Fibroblast of skin of back (primary cell): ENCODE data around the gene GAPT.
"Not testable (repeated sequence)": the region's sequence is repeated elsewhere in the genome, so short reads cannot be mapped to it uniquely, and the experiment has no call there.

ENCODE experiments used
- DNase-seq: peaks from one replicate; pipeline ENCODE4 v3.0.0-alpha.2; 2013

GAPT gene

GRCh38 chr5:58505502-58505901, 14.3 kb downstream of the GAPT start:
- DNase-seq: no peak

DNA sequence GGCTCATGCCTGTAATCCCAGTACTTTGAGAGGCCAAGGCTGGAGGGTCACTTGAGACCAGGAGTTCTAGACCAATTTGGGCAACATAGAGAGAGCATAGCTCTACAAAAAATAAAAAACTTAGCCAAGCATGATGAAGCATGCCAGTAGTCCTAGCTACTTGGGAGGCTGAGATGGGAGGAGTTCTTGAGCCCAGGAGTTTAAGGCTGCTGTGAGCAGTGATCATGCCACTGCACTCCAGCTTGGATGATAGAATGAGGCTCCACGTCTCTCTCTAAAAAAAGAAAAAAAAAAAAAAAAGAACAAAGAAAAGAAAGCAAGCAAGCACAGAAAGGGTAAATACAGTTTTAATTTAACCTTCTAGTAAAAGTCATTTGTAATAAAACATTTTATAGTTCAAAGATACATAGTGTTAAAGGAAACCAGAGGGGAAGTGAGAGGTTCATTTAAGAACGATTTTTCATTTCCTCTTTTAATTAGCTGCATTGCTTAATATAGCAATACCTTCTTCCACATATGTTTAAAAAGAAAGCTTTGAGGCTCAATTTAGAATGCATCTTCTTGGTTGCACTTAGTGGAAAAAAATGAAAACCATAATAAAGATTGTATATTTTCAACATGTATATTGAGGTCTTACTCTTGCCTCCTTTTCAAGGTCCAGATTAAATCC, 14.9 kb downstream of the GAPT start:
- no peak for DNase-seq

DNA sequence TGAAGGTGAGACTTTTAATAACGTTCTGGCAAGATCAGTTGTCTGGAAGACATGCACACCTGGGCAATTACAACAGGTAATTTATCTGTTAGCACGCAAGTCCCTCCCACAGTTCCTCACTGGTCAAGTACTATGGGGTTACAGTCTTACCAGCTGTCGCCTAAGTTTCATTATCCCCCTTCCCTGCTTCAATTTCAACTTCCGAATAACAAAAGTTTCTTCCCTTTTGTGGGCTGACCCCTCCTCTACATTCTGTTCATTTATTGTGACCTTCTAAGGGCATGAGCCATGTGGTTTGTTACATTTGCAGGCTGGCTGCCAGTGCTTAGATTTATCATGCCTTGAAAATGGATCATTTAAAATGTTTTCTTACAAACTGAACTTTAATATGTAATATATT, 16.5 kb downstream of the GAPT start:
- no peak for DNase-seq

GRCh38 chr5:58517198-58517597, 26.0 kb downstream of the GAPT start:
- no peak for DNase-seq

- peak; percentile 65 for DNase-seq
Measured at GRCh38 chr5:58523956-58524355, 32.7 kb downstream of the GAPT start.

- DNase-seq: no peak
Measured at GRCh38 chr5:58524571-58524970, 33.3 kb downstream of the GAPT start.

DNA sequence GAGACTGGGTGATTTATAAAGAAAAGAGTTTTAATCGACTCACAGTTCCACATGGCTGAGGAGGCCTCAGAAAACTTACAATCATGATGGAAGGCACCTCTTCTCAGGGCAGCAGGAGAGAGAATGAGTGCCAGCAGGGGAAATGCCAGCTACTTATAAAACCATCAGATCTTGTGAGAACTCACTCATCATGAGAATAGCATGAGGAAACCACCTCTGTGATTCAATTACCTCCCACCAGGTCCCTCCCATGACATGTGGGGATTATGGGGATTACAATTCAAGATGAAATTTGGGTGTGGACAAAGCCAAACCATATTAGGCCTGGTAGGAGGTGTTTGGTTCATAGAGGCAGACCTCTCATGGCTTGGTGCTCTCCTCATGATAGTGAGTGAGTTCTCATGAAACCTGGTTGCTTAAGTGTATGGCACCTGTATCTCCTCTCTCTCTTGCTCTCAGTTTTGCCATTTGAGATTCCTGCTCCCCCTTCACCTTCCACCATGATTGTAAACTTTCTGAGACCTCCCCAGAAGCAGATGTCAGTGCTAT, 39.8 kb downstream of the GAPT start:
- DNase-seq: no peak

DNA sequence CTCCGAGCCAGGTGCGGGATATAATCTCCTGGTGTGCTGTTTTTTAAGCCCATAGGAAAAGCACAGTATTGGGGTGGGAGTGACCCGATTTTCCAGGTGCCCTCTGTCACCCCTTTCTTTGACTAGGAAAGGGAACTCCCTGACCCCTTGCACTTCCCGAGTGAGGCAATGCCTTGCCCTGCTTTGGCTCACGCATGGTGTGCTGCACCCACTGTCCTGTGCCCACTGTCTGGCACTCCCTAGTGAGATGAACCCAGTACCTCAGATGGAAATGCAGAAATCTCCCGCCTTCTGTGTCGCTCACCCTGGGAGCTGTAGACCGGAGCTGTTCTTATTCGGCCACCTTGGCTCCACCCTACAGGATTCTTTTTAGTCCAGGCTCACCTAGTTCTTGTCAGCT, 50.7 kb downstream of the GAPT start:
- DNase-seq: not testable (repeated sequence)

GRCh38 chr5:58542709-58543108, 51.5 kb downstream of the GAPT start:
- no peak for DNase-seq

DNA sequence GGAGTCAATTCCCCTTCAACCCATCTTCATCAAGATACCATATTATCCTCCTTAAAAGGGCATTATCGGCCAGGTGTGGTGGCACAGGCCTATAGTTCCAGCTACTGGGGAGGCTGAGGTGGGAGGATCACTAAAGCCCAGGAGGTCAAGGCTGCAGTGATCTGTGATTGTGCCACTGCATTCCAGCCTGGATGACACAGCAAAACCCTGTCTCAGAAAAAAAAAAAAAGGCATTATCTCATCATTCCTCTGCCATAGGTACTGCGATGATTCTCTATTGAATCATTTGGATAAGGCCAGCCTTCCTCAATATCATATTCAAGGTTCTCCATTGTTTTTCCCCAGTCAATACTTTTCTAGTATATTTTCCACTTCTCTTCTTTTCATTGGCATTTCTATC, 52.5 kb downstream of the GAPT start:
- no peak for DNase-seq

DNA sequence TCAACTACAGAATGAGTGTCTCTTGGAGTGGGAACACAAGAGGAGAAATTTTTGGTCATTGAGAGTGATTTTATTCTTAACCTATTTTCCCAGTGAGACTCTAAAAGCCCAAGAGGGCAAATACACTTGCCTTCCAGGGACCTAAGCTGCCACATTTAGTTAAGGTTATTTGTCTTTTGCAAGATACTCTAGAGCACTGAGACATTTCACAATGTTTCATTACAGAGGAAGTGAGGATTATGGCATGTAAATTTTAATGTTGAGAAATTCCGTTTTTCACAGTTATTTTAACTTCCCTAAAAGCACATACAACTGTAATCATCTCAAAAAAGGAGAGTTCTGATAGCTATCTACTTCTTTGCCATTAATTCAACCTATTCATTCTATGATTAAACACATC, 53.0 kb downstream of the GAPT start:
- DNase-seq: no peak

DNA sequence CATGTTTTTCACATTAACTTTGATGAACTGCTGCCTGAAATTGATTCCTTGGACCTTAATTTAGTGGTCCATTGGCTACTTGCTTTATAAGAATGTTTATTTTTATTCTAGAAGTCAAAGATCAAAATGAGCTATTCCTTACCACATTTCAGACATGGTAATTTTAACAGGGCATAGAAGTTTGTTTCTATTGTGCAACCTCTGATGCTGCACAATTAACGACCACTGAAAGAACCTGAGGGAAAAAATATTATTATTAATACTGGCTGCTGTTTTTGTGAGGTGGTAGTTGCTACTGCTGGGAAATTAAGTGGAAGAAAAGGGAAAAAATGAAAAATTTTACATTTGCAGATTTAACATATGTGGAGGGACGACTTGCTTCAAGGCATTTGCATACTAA, 53.7 kb downstream of the GAPT start:
- no peak for DNase-seq

DNA sequence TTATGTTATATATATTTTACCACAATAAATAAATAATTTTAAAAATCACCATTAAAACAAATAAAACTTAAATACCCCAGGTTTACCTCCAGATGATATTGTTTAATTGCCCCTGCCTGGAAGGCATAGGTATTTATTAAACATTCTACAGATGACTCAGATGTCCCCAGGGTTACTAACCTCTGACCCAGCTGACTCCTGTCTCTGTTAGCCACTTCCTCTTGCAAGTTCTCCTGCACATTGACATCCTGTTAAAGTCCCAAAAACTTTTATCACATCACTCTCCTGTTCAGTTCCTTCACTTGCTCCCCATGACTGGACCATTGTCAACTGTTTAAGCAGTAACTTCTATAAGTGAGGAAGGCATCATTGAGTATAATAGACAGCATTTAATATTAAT, 54.7 kb downstream of the GAPT start:
- DNase-seq: no peak
